Lung (tissue), 12 donors: Measurements from ENCODE around the gene P3H4. TPM values are rescaled to one million over a fixed set of nuclear protein-coding genes. Genes with fewer than 3 reads are reported as not detected.

Source experiments
- ATAC-seq: fragments of 200-7000 bp; cut with Tn5 transposase; one replicate; pipeline ENCODE4 v1.9.1; 2020; ENCODE audit warnings: moderate number of reproducible peaks; ENCODE audit not compliant: insufficient read depth, low FRiP score
- DNase-seq, 3 donors: peaks; one replicate each; pipeline ENCODE4 v3.0.0-alpha.2; 2013 to 2017
- H3K27ac ChIP-seq, 2 donors: one replicate each; pipeline ENCODE4 v1.5.1; 2013; ENCODE audit warnings: mild to moderate bottlenecking in 2 of 2, moderate library complexity in 2 of 2, control low read depth in 1 of 2, inconsistent platforms in 1 of 2, low read depth in 1 of 2, low read length in 1 of 2
- H3K27me3 ChIP-seq, 3 donors: one replicate each; pipeline ENCODE4 v1.5.1; 2013; ENCODE audit warnings: low read length in 2 of 3; ENCODE audit not compliant: control insufficient read depth in 3 of 3, insufficient read depth in 3 of 3
- H3K36me3 ChIP-seq, 4 donors: one replicate each; pipeline ENCODE4 v1.5.1; 2013; ENCODE audit warnings: low read length in 4 of 4, mild to moderate bottlenecking in 1 of 4, moderate library complexity in 1 of 4; ENCODE audit not compliant: control insufficient read depth in 4 of 4, insufficient read depth in 4 of 4
- H3K4me1 ChIP-seq, 5 donors: one replicate each; pipeline ENCODE4 v1.5.1; 2013; ENCODE audit warnings: low read length in 5 of 5, mild to moderate bottlenecking in 2 of 5, moderate library complexity in 1 of 5; ENCODE audit not compliant: control insufficient read depth in 5 of 5, insufficient read depth in 5 of 5
- H3K4me3 ChIP-seq: one replicate; pipeline ENCODE4 v1.5.1; 2013; ENCODE audit warnings: mild to moderate bottlenecking, control low read depth, moderate library complexity
- H3K9ac ChIP-seq, 2 donors: one replicate each; pipeline ENCODE4 v1.5.1; 2013; ENCODE audit warnings: low read length in 2 of 2, control low read depth in 1 of 2; ENCODE audit not compliant: insufficient read depth in 1 of 2
- H3K9me3 ChIP-seq, 4 donors: one replicate each; pipeline ENCODE4 v1.5.1; 2013; ENCODE audit warnings: low read length in 3 of 4, mild to moderate bottlenecking in 1 of 4, moderate library complexity in 1 of 4; ENCODE audit not compliant: control insufficient read depth in 4 of 4, insufficient read depth in 3 of 4
- WGBS, 2 donors: extraction: QIAGEN DNeasy Blood & Tissue Kit; methylation state at CpG; one replicate each; pipeline ENCODE4 v1.1.7; 2013; 5-methylcytosine and 5-hydroxymethylcytosine counted together
- polyA plus RNA-seq, 2 donors: library from polyadenylated mRNA; stranded (reverse); fragments of 200-250 nt; gene quantifications; one replicate each; pipeline ENCODE4 v1.2.1, GENCODE V29; 2013
- total RNA-seq, 2 donors: library from RNA; depleted of rRNA in 1 of 2; stranded (reverse); fragments of >200 nt in 1 of 2; gene quantifications; one replicate each; pipeline ENCODE4 v1.2.1, GENCODE V29; 2014 to 2021
- TF ChIP-seq, protein P1 (sequence below): IDR thresholded peaks from 2 replicates; pipeline ENCODE4 v1.5.1; 2012; ENCODE audit warnings: mild to moderate bottlenecking; ENCODE audit errors: control extremely low read depth, extremely low read depth
- donor health status: control.
- donor health status: control.
- donor health status: Bipolar disorder and iron deficiency.
- donor health status: healthy.
- donor health status: DM: yes; HTN: yes; CAD: no.

P3H4 gene
- total and polyA plus RNA-seq, 4 donors = 6.8 to 13.2 (median 11.0) TPM

DNA sequence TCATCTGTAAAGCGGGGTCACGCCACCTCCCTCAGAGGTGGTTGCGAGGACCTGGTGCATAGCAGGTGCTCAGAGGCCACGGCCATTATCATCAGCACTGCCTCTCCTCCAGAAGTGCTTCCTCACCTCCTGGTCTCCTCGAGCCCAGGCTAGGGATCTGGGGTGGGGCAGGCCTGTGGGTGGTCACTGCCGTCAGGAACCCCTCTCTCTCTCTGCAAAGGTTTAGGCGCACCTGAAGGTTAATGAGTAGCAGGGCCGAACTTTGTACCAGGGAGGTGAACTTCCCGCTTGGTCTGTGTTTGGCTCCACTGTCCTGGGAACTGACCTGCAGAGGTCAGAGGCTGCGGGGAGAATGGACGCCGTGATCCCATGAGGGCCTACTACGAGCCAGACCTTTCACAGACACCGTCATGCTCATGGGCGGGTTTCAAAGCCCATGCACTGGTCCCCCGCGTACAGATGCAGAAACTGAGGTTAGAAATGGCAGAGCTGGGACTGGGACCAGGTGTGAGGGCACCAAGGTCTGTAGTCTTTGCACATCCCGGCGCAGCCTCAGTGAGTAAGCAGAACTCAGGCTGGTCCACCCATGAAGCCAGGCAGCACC is 39.1 kb downstream of the P3H4 start:
- H3K36me3 ChIP-seq = peaks cover 6 to 40% (median 13%) of the 10 kb centered on the region in 4 donors
- no peak overlapping the region for H3K9ac ChIP-seq
- TF ChIP-seq, protein P1, sequence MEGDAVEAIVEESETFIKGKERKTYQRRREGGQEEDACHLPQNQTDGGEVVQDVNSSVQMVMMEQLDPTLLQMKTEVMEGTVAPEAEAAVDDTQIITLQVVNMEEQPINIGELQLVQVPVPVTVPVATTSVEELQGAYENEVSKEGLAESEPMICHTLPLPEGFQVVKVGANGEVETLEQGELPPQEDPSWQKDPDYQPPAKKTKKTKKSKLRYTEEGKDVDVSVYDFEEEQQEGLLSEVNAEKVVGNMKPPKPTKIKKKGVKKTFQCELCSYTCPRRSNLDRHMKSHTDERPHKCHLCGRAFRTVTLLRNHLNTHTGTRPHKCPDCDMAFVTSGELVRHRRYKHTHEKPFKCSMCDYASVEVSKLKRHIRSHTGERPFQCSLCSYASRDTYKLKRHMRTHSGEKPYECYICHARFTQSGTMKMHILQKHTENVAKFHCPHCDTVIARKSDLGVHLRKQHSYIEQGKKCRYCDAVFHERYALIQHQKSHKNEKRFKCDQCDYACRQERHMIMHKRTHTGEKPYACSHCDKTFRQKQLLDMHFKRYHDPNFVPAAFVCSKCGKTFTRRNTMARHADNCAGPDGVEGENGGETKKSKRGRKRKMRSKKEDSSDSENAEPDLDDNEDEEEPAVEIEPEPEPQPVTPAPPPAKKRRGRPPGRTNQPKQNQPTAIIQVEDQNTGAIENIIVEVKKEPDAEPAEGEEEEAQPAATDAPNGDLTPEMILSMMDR = no peak
- H3K4me1 ChIP-seq = peaks cover 10 to 47% (median 25%) of the 10 kb centered on the region in 5 donors
- H3K27ac ChIP-seq = peak overlapping the region; percentile 46 to 77
- no peak for ATAC-seq
- H3K9me3 ChIP-seq = no peaks in the 10 kb centered on the region
- no peaks in the 10 kb centered on the region for H3K27me3 ChIP-seq
- H3K4me3 ChIP-seq = no peak overlapping the region
- WGBS, 2 donors = 88 to 93% methylated on average over 19 of the region's 19 CpGs
- DNase-seq = no peak

DNA sequence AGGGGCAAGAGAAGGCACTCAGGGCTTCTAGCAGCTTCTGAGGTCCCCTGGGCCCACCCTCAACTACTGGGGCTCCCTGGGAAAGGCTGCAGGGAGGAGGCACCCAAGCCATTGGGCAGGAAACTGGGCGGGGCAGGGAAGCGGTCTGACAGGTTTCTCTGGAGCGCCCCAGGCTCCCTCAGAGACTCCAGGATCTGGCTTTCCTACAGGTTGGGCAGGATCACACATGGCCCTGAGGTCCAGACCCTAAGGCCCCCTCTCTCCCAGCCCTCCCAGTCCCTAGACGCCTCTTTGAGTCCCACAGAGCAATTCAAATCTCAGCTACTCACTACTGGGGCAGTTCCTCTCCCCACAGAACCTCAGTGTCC is 39.5 kb downstream of the P3H4 start:
- DNase-seq = peak; percentile 54 to 77 (median 76)
- Histone ChIP-seq H3K9ac (no peak overlapping the region), H3K9me3 (no peaks in the 10 kb centered on the region), H3K4me1 (peaks cover 10 to 42% (median 20%) of the 10 kb centered on the region in 5 donors), H3K36me3 (peaks cover 7 to 45% (median 17%) of the 10 kb centered on the region in 4 donors), H3K27ac (peak overlapping the region; percentile 33 to 46), H3K4me3 (no peak overlapping the region), H3K27me3 (no peaks in the 10 kb centered on the region)
- ATAC-seq = peak; percentile 56
- TF ChIP-seq, protein P1 = no peak
- WGBS, 2 donors = 54 to 87% methylated on average over 4 of the region's 4 CpGs

DNA sequence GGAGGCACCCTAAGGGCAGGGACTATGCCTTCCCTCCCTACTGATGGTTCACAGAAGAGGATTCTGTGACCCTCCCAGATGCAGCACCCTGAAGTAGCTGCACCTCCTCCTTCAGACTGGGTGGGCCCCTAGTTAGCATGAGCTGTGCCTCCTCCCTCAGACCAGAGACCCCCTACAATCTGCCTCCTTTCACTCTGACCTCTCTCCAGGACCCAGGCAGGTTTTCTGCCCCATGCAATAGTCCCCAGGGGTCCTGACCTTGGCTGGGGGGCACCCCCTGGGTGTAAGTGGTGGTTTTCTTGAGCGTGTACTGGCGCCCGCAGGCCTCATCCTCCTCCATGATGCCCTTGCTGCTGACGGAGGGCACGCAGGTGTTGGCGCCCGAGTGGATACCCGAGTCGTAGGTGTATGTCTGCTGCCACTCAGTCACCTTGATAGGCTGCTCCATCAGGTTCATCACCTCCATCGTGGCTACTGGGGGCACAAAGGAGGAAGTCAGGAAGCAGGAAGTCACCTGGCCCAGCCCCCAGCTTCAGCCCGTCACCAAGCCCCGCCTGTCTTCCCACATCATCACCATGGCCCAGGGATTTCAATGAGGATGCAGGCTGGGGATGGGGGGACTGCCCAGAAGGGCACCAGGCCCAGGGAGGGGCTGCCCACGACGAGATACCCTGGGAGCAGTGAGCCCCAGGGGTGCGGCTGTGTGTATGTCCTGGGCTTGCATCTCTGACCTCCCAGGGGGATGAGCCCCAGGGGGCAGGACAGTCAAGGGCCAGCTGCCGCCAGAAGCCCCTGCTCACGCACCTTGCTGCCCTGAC is 40.2 kb downstream of the P3H4 start:
- peaks cover 10 to 40% (median 15%) of the 10 kb centered on the region in 5 donors for H3K4me1 ChIP-seq
- H3K27me3 ChIP-seq = no peaks in the 10 kb centered on the region
- H3K9me3 ChIP-seq = no peaks in the 10 kb centered on the region
- 79 to 80% methylated on average over 17 of the region's 17 CpGs for WGBS, 2 donors
- H3K36me3 ChIP-seq = peaks cover 7 to 46% (median 19%) of the 10 kb centered on the region in 4 donors
- no peak for DNase-seq
- no peak overlapping the region for H3K9ac ChIP-seq
- no peak overlapping the region for H3K4me3 ChIP-seq
- peak overlapping the region; percentile 33 to 46 for H3K27ac ChIP-seq
- TF ChIP-seq, protein P1 = no peak
- ATAC-seq = no peak
